CD14-positive monocyte (primary cell): ENCODE results near the gene KCNH1. TPM values are rescaled to one million over a fixed set of nuclear protein-coding genes. Genes with fewer than 3 reads are reported as not detected.

Experiments used
- DNase-seq, 3 donors: peaks; one replicate each; pipeline ENCODE4 v3.0.0-alpha.2; 2011 to 2022
- H2AFZ ChIP-seq: 2 replicates; pipeline ENCODE4 v1.6.0; 2012; ENCODE audit warnings: mild to moderate bottlenecking, low read depth, low read length, inconsistent platforms; ENCODE audit not compliant: insufficient read depth, poor library complexity, severe bottlenecking
- H3K27ac ChIP-seq, 2 donors: 1 replicate in 1 of 2; 2 replicates in 1 of 2; pipeline ENCODE4 v1.5.1; 2012 to 2013; ENCODE audit warnings: low read length in 2 of 2, control low read depth in 1 of 2, inconsistent platforms in 1 of 2, low read depth in 1 of 2, mild to moderate bottlenecking in 1 of 2
- H3K27me3 ChIP-seq, 2 donors: one replicate each; pipeline versions ENCODE4 v1.6.0 to v1.6.1; 2011 to 2013; ENCODE audit warnings: low read length in 2 of 2; ENCODE audit not compliant: control insufficient read depth in 2 of 2, insufficient read depth in 2 of 2
- H3K36me3 ChIP-seq, 2 donors: replicated peaks in 1 of 2; 1 replicate in 1 of 2; 2 replicates in 1 of 2; pipeline versions ENCODE4 v1.5.1 to v1.6.1; 2012 to 2013; ENCODE audit warnings: low read length in 2 of 2, control low read depth in 1 of 2, inconsistent platforms in 1 of 2, mild to moderate bottlenecking in 1 of 2; ENCODE audit not compliant: insufficient read depth in 2 of 2, control insufficient read depth in 1 of 2
- H3K4me1 ChIP-seq, 2 donors: 1 replicate in 1 of 2; 2 replicates in 1 of 2; pipeline versions ENCODE4 v1.5.1 to v1.6.1; 2012 to 2013; ENCODE audit warnings: low read length in 2 of 2, control low read depth in 1 of 2, inconsistent platforms in 1 of 2, mild to moderate bottlenecking in 1 of 2, moderate library complexity in 1 of 2; ENCODE audit not compliant: insufficient read depth in 2 of 2, control insufficient read depth in 1 of 2
- H3K4me2 ChIP-seq: replicated peaks from 2 replicates; pipeline ENCODE3; 2012; ENCODE audit warnings: low read length, moderate library complexity, mild to moderate bottlenecking; ENCODE audit not compliant: poor library complexity, severe bottlenecking; ENCODE audit errors: extremely low read depth
- H3K4me3 ChIP-seq, 3 experiments: fragments of 200-600 bp in 1 of 3; sonication (generic) in 1 of 3; replicated peaks in 1 of 3; 1 replicate in 2 of 3; 2 replicates in 1 of 3; pipeline ENCODE4 v1.5.1; 2011 to 2013; ENCODE audit warnings: low read length in 3 of 3, mild to moderate bottlenecking in 3 of 3, control low read depth in 2 of 3, low read depth in 2 of 3, inconsistent platforms in 1 of 3, moderate library complexity in 1 of 3
- H3K79me2 ChIP-seq: 2 replicates; pipeline ENCODE4 v1.6.0; 2012; ENCODE audit warnings: mild to moderate bottlenecking, control low read depth, inconsistent platforms, low read length, moderate library complexity; ENCODE audit not compliant: insufficient read depth
- H3K9ac ChIP-seq: 2 replicates; pipeline ENCODE4 v1.6.0; 2017; ENCODE audit warnings: low read length, mild to moderate bottlenecking; ENCODE audit not compliant: insufficient read depth, poor library complexity, severe bottlenecking
- H3K9me3 ChIP-seq, 2 donors: replicated peaks in 1 of 2; 1 replicate in 1 of 2; 2 replicates in 1 of 2; pipeline versions ENCODE4 v1.5.1 to v1.6.1; 2012 to 2013; ENCODE audit warnings: low read length in 2 of 2, control low read depth in 1 of 2; ENCODE audit not compliant: control insufficient read depth in 1 of 2, insufficient read depth in 1 of 2
- H4K20me1 ChIP-seq: 2 replicates; pipeline ENCODE4 v1.6.0; 2012; ENCODE audit warnings: mild to moderate bottlenecking, low read length, control low read depth, moderate library complexity; ENCODE audit not compliant: insufficient read depth
- H3K27ac Mint-ChIP-seq, 7 donors: one replicate each; pipeline ENCODE4 v1.8.0; 2020; ENCODE audit warnings: mild to moderate bottlenecking in 7 of 7, mixed read lengths in 7 of 7, moderate library complexity in 6 of 7, inconsistent platforms in 2 of 7
- H3K27me3 Mint-ChIP-seq, 3 donors: one replicate each; pipeline ENCODE4 v1.8.0; 2021 to 2022; ENCODE audit warnings: low read depth in 3 of 3, mild to moderate bottlenecking in 3 of 3, mixed read lengths in 3 of 3, moderate library complexity in 3 of 3, inconsistent platforms in 1 of 3
- H3K36me3 Mint-ChIP-seq, 2 donors: one replicate each; pipeline ENCODE4 v1.8.0; 2020; ENCODE audit warnings: mixed read lengths in 2 of 2, inconsistent platforms in 1 of 2, mild to moderate bottlenecking in 1 of 2
- H3K4me1 Mint-ChIP-seq: one replicate; pipeline ENCODE4 v1.8.0; 2020; ENCODE audit warnings: mild to moderate bottlenecking, mixed read lengths
- H3K4me3 Mint-ChIP-seq, 2 donors: one replicate each; pipeline ENCODE4 v1.8.0; 2020; ENCODE audit warnings: mild to moderate bottlenecking in 2 of 2, mixed read lengths in 2 of 2, moderate library complexity in 1 of 2
- H3K9me3 Mint-ChIP-seq, 7 donors: one replicate each; pipeline ENCODE4 v1.8.0; 2020 to 2022; ENCODE audit warnings: mixed read lengths in 7 of 7, mild to moderate bottlenecking in 6 of 7, moderate library complexity in 6 of 7, inconsistent platforms in 2 of 7
- WGBS: methylation state at CpG from one replicate; pipeline ENCODE4 v1.1.5; 2013; ENCODE audit warnings: missing lambda C conversion rate; ENCODE audit not compliant: insufficient coverage; 5-methylcytosine and 5-hydroxymethylcytosine counted together
- intact Hi-C, 2 donors: fragments of 100-400 bp; cut with micrococcal nuclease; formaldehyde crosslinking; loops; one replicate each; pipeline versions ENCODE4 v1.15.0 to v1.15.1; 2023
- polyA plus RNA-seq, 3 donors: library from polyadenylated mRNA; depleted of rRNA in 1 of 3; unstranded in 2 of 3; stranded (reverse) in 1 of 3; fragments of 300-500 nt in 2 of 3; fragments of >200 nt in 1 of 3; fragmentation: Illumina TruSeq in 2 of 3; gene quantifications; 1 replicate in 2 of 3; 2 replicates in 1 of 3; pipeline ENCODE4 v1.2.3, GENCODE V29; 2012 to 2021
- TF ChIP-seq, protein P1 (sequence below): fragments of 200-600 bp; IDR thresholded peaks from one replicate; pipeline ENCODE4 v1.8.0; 2022; ENCODE audit warnings: antibody characterized with exemption, mild to moderate bottlenecking

The KCNH1 gene
- polyA plus RNA-seq, 3 donors = not detected

DNA sequence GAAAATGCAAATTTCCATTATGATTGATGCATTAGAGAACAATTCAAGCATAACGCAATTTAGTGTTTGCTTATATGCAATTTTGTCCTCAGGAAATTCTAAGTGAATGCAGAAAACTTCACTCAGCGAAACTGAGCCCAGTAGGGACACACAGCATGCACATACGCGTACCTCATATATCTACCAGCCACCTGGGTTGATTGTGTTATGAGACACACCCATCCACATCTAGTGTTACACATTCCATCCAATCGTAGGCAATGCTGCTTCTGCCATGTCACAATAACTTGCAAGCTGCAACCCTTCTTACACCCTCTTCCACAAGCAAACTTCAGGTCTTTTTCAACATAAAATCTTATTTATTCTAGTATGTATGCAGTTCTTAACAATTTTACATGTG is 492.4 kb downstream of the KCNH1 start:
- Histone ChIP-seq H3K4me3 (no peak overlapping the region), H3K36me3 (no peaks in the 10 kb centered on the region), H3K27ac (no peak overlapping the region), H3K4me1 (no peaks in the 10 kb centered on the region), H3K9me3 (no peaks in the 10 kb centered on the region), H3K4me2 (no peak overlapping the region), H2AFZ (no peak overlapping the region), H3K9ac (no peak overlapping the region), H3K27me3 (no peaks in the 10 kb centered on the region), H3K79me2 (no peaks in the 10 kb centered on the region), H4K20me1 (no peaks in the 10 kb centered on the region)
- H3K4me3 Mint-ChIP-seq = no peak overlapping the region
- 100% methylated on average over 3 of the region's 5 CpGs for WGBS
- no peaks in the 10 kb centered on the region for H3K4me1 Mint-ChIP-seq
- intact Hi-C loops = no loop called here
- TF ChIP-seq, protein P1, sequence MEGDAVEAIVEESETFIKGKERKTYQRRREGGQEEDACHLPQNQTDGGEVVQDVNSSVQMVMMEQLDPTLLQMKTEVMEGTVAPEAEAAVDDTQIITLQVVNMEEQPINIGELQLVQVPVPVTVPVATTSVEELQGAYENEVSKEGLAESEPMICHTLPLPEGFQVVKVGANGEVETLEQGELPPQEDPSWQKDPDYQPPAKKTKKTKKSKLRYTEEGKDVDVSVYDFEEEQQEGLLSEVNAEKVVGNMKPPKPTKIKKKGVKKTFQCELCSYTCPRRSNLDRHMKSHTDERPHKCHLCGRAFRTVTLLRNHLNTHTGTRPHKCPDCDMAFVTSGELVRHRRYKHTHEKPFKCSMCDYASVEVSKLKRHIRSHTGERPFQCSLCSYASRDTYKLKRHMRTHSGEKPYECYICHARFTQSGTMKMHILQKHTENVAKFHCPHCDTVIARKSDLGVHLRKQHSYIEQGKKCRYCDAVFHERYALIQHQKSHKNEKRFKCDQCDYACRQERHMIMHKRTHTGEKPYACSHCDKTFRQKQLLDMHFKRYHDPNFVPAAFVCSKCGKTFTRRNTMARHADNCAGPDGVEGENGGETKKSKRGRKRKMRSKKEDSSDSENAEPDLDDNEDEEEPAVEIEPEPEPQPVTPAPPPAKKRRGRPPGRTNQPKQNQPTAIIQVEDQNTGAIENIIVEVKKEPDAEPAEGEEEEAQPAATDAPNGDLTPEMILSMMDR = no peak
- no peaks in the 10 kb centered on the region for H3K9me3 Mint-ChIP-seq
- H3K27me3 Mint-ChIP-seq = peaks cover 0 to 2% (median 0%) of the 10 kb centered on the region in 3 donors
- H3K36me3 Mint-ChIP-seq = no peaks in the 10 kb centered on the region
- H3K27ac Mint-ChIP-seq = no peak overlapping the region
- no peak for DNase-seq

DNA sequence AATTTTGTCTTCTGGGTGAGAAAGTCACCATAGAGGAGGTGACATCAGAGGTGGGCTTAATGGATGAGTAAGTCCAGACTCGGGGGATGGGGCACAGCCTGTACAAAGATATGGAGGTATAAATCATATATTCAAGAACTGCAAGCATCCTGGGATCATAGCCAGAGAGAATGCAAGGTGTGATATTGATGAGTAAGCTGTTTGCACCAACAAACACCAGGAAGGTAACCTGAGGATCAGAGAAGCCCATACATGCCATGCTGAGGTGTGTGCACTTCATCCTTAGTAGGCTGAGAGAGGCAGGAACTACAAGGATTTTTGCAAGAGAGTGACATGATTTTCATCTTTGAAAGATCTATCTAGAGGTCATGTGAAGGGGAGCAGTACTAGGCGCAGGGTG is 498.8 kb downstream of the KCNH1 start:
- TF ChIP-seq, protein P1 = no peak
- Histone ChIP-seq H4K20me1 (no peaks in the 10 kb centered on the region), H3K36me3 (no peaks in the 10 kb centered on the region), H3K79me2 (no peaks in the 10 kb centered on the region), H3K27me3 (no peaks in the 10 kb centered on the region), H3K27ac (no peak overlapping the region), H2AFZ (no peak overlapping the region), H3K9me3 (no peaks in the 10 kb centered on the region), H3K4me1 (no peaks in the 10 kb centered on the region), H3K4me2 (no peak overlapping the region), H3K4me3 (no peak overlapping the region), H3K9ac (no peak overlapping the region)
- no peak for DNase-seq
- H3K27me3 Mint-ChIP-seq = peaks cover 0 to 2% (median 2%) of the 10 kb centered on the region in 3 donors
- H3K27ac Mint-ChIP-seq = no peak overlapping the region
- H3K4me3 Mint-ChIP-seq = no peak overlapping the region
- intact Hi-C loops = no loop called here
- WGBS = 100% methylated on average over 1 of the region's 2 CpGs
- no peaks in the 10 kb centered on the region for H3K36me3 Mint-ChIP-seq
- no peaks in the 10 kb centered on the region for H3K4me1 Mint-ChIP-seq
- H3K9me3 Mint-ChIP-seq = peaks cover 0 to 5% (median 2%) of the 10 kb centered on the region in 7 donors
